Astrocyte (in vitro differentiated cells and primary cell): ENCODE measurements around the gene MIA.

Source experiments
- EZH2 ChIP-seq: IDR thresholded peaks from 2 replicates; pipeline ENCODE4 v1.6.1; 2012; ENCODE audit warnings: mild to moderate bottlenecking, low read length, inconsistent platforms; ENCODE audit not compliant: insufficient read depth
- TF ChIP-seq, protein P1 (sequence below): IDR thresholded peaks from 2 replicates; pipeline ENCODE4 v1.5.1; 2011; ENCODE audit warnings: low read depth, mild to moderate bottlenecking, inconsistent platforms, low read length, moderate library complexity; ENCODE audit not compliant: insufficient read depth

DNA sequence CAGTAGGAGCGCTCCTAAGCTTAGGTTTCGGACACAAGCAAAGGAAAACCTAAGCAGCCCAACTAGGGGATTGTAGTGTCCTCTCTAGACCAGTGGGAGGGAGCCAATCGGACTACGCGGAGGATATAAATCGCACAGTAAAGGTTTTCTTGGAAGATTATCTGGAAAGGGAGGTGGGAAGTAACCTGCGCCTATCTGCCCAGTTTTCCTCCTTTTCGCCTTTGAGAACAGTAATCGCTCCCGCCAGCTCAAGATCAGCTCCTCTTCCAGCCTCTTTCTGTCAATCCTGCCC is 2.3 kb downstream of the MIA start:
- TF ChIP-seq, protein P1, sequence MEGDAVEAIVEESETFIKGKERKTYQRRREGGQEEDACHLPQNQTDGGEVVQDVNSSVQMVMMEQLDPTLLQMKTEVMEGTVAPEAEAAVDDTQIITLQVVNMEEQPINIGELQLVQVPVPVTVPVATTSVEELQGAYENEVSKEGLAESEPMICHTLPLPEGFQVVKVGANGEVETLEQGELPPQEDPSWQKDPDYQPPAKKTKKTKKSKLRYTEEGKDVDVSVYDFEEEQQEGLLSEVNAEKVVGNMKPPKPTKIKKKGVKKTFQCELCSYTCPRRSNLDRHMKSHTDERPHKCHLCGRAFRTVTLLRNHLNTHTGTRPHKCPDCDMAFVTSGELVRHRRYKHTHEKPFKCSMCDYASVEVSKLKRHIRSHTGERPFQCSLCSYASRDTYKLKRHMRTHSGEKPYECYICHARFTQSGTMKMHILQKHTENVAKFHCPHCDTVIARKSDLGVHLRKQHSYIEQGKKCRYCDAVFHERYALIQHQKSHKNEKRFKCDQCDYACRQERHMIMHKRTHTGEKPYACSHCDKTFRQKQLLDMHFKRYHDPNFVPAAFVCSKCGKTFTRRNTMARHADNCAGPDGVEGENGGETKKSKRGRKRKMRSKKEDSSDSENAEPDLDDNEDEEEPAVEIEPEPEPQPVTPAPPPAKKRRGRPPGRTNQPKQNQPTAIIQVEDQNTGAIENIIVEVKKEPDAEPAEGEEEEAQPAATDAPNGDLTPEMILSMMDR = no peak
- no peak for TF ChIP-seq EZH2
